SIG-M5 treated with dmso at 0.1 percent for 504 hours (cell line): ENCODE results near the gene CDX1.

Source experiments
- DNase-seq: peaks from one replicate; lab custom pipeline; 2025; ENCODE audit not compliant: unreplicated experiment; lab: John Stamatoyannopoulos, UW

Gene CDX1

GRCh38 chr5:150181027-150181426 is 14.4 kb downstream of the CDX1 start:
- DNase-seq, result no peak

DNA sequence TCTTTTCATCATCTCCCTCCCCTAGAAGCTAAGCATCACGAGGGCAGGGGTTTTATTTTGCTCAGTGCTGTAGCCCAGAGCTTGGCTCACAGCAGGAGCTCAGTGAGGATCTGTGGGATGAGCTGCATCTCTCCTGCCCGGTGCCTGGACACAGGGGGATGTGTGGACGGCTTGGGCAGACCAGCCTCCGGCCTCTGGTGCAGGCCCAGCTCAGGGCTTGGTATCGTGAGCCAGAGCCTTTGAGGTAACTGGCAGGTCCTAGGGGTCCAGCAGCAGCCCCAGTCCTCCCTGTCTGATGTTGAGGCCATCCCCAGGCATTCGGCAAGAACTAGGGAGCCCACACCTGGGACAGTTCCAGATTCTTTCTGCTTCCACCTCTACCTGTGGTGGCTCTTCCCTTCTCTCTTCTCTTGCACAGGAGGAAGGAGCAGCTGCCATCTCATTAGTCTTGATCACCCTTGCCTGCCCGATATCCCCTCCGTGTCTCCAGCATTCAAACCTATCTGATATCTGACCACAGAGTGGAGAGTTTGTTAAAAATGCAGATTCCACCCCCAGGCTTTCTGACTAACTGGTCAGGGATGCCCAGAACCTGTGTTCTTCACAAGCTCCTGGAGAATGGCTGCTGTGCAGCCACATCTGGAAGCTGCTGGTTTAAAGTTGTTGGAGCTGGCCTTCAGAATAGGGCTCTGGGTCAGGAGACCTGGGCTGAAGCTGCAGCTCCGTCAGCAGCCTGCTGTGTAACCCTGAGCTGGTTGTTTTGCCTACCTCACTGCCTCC is 15.4 kb downstream of the CDX1 start:
- no peak for DNase-seq

GRCh38 chr5:150182774-150183173 is 16.2 kb downstream of the CDX1 start:
- DNase-seq, result no peak

- DNase-seq, result no peak
These were observed 16.9 kb downstream of the CDX1 start for GRCh38 chr5:150183436-150183835.

GRCh38 chr5:150184006-150184405 is 17.4 kb downstream of the CDX1 start:
- no peak for DNase-seq

GRCh38 chr5:150184990-150185912 is 18.7 kb downstream of the CDX1 start:
- peak; percentile 74 for DNase-seq

- DNase-seq, result no peak
These were observed 19.6 kb downstream of the CDX1 start for GRCh38 chr5:150186137-150186536.

DNA sequence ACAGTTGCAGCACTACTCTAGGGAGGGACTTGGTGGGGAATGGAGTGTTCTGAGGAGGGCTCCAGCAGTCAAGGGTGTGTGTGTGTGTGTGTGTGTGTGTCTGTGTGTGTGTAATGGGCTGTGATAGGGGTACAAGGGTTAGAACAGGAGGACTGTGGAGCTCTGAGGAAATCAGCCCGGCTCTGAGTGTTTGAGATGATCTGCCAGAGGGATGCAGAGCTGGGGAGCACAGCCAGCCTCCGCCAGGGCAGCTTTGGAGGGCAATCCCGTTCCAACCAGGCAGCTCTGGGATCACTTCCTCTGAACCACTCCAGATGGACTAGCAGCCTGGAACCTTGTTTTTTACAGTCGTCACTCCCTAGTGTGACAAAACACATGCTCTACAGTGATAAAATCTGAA is 20.3 kb downstream of the CDX1 start:
- DNase-seq, result no peak

GRCh38 chr5:150188146-150188842 is 21.7 kb downstream of the CDX1 start:
- DNase-seq, result no peak

GRCh38 chr5:150189326-150189725 is 22.7 kb downstream of the CDX1 start:
- no peak for DNase-seq

DNA sequence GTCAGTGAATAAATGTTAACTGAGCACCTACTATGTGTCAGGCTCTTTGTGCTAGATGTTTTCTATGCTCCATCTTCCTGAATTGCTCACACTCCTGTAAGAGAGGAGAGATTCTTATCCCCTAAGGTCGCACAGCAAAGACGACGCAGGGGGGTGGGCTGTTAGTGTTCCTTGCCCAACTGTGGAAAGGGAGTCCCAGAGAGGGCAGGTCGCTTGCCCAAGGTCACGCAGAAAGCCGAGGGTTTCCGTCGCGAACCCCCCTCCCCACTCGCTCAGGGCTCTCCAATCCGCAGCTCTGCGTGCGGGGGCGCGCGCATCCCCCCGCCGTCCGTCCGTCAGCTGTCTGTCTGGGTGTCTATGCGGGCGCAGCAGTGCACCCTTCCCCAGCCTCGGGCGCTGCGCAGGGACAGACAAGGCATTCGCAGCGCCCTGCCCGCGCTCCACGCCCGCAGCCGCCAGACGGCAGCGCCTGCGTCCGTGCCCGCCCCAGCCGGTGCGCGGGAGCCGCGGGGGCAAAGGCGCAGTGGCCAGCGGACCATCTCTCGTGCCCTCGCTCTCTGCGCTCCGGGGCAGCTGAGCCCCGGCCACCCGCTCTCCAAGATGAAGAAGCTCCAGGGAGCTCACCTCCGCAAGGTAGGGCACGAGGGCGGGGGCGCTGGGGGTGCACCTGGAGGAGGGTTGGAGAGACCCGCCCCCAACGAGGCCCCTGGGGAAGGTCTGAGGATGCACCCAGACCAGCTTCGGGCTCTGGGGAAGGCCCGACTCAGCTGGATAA is 23.3 kb downstream of the CDX1 start, which contains the start of gene SLC6A7:
Gene SLC6A7 (plus strand): TSS at position 335 of the 775 bp plus-strand sequence. CDS start 266 bp downstream, at position 601.
- DNase-seq, result no peak

GRCh38 chr5:150190503-150190979 is 24.0 kb downstream of the CDX1 start:
- DNase-seq, result no peak

DNA sequence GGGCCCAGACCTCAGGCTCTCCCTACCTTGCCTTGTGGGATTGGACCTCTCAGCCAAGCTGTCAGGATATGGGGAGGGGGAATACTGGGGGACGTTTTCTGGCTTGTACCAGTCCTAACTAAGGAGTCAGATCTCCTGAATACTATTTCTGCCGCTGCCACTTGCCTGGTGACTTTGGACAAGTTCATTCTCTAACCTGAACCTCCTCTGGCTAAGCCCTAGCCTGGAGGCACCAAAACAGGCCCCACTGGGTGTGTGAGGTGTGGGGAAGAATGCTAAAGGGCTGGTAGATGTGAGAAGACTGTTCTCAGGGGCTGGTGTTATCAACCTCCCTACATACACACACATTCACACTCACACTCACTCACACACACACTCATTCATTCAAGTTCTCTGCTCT is 24.4 kb downstream of the CDX1 start:
- DNase-seq, result no peak

DNA sequence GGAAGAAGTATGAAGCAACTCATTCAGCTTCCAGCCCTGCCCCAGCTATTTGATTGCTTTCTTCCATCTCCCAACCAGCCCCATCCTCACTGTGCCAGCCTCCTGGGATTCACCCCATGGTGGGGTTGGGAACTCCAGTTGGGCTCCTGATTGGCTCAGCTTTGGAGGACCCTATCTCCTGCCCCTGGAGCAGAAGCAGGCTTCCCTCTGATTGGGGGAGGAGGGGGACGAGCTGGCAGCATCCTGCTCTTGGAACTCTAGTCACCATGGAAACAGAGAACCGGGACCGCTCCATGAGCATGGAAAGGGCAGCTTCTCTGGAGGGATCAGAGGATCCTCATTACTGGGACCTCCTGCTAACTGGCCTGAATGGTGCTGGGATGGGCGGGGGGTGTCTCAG is 25.9 kb downstream of the CDX1 start:
- no peak for DNase-seq

DNA sequence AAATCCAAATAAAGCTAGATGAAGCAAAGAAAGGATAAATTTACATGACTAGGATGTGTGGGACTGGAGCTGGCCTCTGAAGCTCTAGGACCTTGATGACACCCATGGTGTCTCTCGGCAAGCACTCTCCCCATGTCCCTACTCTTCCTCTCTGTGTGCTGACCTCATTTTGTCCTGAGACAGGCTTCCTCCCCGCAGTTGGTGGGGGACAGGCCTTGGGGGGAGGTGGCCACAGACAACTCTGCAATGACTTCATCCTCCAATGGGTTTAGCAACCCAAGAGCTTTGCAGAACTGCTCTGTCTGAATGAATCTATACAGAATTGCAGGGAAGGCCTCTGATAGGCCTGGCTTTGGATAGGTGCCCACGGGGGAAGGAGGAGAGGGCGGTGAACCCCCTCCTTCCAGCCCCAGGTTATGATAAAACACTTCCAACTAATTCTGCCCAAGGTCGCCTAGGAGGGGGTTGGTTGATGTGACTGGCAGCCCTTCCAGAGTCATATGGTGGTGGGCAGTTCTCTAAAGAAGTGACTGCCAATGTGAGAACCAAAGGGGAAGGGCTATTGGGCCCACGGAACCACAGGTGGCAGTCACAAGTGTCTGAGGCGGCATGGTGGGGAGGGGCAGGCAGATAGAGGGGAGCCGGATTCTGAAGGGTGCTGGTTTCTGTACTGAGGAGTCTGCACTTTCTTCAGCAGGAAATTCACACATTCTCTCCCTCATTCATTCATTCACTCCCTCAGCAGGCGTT is 29.3 kb downstream of the CDX1 start:
- DNase-seq, result no peak

GRCh38 chr5:150196514-150196913 is 29.9 kb downstream of the CDX1 start:
- DNase-seq, result no peak

DNA sequence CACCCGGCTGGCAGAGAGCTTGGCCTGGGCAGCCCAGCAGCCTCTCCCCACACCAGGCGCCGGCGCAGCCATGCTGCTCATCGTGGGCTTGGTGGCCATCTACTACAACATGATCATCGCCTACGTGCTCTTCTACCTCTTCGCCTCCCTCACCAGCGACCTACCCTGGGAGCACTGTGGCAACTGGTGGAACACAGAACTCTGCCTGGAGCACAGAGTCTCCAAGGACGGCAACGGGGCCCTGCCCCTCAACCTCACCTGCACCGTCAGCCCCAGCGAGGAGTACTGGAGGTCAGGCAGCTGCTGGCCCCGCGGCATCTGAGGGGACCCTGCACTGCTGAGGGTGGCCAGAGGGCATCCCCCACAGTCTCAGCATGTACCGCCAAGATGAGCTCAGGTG is 30.4 kb downstream of the CDX1 start:
- no peak for DNase-seq

GRCh38 chr5:150197476-150197875 is 30.9 kb downstream of the CDX1 start:
- DNase-seq, result no peak

GRCh38 chr5:150202501-150202900 is 35.9 kb downstream of the CDX1 start:
- no peak for DNase-seq
